GM19351 (cell line): ENCODE measurements around the gene ANKFY1.
"Not testable (repeated sequence)": the region's sequence is repeated elsewhere in the genome, so short reads cannot be mapped to it uniquely, and the experiment has no call there.

Experiments used
- ATAC-seq: cut with Tn5 transposase; IDR thresholded peaks from one replicate; pipeline ENCODE4 v1.9.1; 2021; ENCODE audit warnings: mild to moderate bottlenecking, moderate library complexity; ENCODE audit not compliant: unreplicated experiment

The ANKFY1 gene

GRCh38 chr17:4262703-4263102 lies 1.1 kb downstream of the ANKFY1 start:
- no peak for ATAC-seq

DNA sequence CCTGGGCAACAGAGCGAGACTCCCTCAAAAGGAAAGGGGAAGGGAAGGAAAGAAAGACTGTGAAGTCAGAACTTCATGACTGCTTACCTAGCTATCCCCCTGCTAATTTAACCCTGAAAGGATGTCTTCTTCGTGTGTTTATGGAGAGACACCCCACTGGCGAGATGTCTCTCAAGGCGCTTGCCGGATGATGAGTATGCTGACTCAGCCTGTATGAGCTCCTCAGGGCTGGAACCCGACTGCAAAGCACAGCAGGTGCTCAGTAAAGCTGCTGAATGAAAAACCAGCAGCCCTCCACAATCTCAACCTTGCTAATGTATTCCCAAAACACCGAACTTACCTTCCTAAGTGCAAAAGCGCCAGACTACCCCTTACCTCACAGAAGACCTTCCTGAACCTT lies 2.3 kb downstream of the ANKFY1 start:
- no peak for ATAC-seq

DNA sequence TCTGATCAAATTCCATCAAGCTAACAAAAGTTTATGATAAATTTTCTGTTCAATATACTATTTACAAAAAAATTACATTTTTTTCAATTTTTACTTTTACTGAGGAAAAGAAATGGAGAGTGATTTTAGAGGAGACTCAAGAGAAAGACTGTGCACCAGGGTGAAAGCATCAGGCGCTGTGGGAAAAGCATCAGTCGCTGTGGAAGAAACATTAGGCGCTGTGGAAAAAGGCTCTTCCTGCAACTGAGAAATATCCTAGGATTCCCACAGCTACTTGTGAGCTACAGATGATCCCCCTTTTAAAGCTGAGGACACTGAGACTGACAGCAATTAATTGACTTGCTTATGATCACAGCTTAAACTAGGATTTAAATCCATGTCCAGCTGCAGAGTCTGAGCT lies 4.9 kb downstream of the ANKFY1 start:
- no peak for ATAC-seq

GRCh38 chr17:4256952-4257351 lies 6.8 kb downstream of the ANKFY1 start:
- no peak for ATAC-seq

DNA sequence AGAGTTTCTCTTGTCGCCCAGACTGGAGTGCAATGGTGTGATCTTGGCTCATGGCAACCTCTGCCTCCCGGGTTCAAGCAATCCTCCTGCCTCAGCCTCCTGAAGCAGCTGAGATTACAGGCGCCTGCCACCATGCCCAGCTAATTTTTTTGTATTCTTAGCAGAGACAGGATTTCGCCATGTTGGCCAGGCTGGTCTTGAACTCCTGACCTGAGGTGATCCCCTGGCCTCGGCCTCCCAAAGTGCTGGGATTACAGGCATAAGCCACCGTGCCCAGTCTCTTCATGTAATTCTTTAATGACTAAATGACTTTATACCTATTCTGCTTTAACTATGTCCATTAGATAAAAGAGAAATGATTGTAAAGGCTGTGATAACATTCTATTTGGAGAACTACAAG lies 8.5 kb downstream of the ANKFY1 start:
- ATAC-seq, result not testable (repeated sequence)

DNA sequence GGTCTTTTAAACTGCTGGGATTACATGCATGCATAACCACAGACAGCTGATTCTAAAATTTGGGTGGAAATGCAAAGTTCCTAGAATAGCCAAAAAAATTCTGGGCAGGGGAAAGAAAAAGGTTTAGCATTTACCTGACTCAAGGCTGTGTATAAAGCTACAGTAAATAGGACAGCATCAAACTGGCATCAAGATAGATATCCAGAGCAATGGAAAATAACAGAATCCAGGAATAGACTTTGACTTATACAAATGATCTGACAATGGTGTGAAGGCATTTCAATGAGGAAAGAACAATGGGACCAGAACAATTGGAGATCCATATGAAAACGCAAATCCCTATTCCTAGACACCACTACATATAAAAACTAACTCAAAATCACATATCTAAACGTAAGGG lies 12.9 kb downstream of the ANKFY1 start:
- no peak for ATAC-seq

- ATAC-seq, result no peak
These were observed 14.2 kb downstream of the ANKFY1 start for GRCh38 chr17:4249452-4250029.

DNA sequence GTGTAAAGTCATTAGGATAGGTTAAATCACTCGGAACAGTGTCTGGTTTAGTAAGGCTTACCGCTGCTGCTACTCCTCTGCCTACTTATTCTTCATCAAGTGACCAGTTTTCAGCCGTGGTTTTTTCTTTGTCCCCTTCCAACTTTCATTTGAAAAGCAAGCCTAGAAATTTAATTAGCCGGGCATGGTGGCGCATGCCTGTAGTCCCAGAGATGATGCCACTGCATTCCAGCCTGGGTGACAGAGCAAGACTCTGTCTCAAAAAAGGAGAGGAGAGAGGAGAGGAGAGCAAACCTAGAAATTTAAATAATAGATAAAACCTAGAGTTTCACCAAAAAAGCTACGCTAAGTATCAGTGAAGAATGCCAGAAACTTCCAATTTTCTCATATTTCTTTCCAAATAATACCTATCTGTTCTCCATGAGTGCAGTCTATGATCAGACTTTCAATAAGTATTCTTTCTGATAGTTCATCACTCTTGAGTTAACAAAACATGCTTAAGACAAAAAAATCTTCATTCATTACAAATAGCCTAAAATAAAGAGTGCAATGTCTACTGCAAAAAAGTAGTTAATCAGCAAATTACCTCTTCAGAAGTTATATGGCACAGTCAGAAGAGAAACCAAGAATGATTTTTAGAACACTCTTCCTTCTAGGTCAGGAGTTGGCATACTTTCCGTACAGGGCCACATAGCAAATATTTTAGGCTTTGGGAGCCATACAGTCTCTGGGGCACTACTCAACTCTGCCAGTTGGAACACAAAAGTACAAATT lies 15.1 kb downstream of the ANKFY1 start:
- ATAC-seq, result no peak

DNA sequence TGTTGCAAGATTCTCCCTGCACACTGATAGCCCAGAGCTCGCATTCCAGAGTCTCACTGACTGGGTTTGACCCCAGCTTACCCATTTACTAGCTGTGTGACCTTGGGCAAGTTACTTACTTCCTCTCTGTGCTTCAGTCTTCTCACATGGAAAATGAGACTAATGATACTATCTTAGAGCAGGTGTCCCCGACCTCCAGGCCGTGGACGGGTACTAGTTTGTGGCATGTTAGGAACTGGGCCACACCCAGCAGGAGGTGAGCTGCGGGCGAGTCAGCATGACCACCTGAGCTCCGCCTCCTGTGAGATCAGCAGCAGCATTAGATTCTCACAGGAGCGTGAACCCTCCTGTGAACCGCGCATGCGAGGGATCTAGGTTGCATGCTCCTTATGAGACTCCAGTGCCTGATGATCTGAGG lies 15.8 kb downstream of the ANKFY1 start:
- ATAC-seq, result no peak

- ATAC-seq, result no peak
These were observed 16.3 kb downstream of the ANKFY1 start for GRCh38 chr17:4247361-4247970.

DNA sequence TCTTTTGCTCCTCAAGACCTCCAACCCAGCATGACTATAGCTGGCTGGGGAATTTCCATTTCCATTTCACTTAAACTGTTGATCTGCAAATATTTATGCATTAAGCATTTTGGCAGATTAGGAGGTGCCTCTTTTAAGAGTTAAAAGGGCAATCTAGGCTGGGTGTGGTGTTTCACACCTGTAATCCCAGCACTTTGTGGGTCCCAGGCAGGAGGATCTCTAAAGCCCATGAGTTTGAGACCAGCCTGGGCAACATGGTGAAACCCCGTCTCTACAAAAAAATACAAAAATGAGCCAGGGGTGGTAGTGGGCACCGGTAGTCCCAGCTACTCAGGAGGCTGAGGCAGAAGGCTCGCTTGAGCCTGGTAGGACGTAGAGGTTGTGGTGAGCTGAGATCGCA lies 17.1 kb downstream of the ANKFY1 start:
- no peak for ATAC-seq

- ATAC-seq, result no peak
These were observed 22.2 kb downstream of the ANKFY1 start for GRCh38 chr17:4241535-4241934.

DNA sequence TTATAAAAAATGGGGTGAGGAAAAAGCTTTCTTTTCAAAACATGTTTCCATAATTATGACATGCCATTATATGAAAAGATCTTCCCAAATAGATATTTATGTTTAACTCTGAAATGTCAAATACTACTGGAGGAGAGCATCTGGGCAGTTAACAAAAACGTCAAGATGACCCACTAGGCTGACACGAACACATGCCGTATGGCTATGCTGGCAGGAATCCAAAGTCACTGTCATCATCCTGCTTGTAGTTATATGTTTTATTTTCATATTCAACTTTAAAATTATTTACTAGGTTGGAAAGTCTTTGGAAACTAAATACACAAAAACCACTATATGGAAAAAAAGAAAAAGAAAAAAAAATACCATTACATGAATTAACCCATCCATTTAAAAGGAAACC lies 27.3 kb downstream of the ANKFY1 start:
- no peak for ATAC-seq

DNA sequence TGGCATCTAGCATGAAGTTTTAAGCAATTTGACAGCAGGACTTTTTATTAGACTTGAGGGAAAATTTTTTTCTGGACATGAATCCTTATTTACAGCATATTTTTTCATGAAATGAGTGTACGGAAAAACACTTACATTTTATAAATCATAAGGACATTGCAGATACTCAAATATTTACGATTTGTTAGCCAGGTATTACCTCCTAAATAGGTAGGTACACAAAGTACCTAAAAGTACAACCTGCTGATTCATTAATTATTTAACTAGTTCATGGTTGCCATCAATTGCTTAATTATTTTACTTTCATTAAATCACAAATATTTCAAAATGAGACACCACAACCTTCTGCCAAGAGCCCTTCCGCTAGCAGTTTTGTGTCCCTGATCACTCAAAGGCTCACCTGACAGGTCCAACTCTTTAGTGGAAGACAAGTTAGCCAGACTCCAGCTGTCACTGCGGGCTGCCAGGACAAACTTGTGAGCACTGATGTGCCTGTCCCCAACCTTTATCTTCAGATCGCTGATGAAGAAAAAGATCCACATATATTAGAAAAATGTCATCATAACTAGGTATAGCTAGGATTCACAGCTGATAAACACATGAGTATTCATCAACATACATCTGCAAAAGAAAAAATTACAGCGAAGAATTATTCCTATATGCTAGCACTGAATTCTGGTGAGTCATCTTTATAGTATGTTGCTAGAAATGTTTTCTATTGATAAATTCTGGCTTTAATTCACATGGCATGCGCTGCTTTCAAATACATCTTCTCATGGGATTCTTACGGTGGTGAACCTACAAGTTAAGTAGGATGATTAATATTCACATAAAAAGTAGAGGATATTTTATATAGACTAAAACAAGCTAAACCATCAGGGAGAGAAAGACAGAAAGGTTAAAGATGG lies 28.2 kb downstream of the ANKFY1 start:
- ATAC-seq, result no peak

DNA sequence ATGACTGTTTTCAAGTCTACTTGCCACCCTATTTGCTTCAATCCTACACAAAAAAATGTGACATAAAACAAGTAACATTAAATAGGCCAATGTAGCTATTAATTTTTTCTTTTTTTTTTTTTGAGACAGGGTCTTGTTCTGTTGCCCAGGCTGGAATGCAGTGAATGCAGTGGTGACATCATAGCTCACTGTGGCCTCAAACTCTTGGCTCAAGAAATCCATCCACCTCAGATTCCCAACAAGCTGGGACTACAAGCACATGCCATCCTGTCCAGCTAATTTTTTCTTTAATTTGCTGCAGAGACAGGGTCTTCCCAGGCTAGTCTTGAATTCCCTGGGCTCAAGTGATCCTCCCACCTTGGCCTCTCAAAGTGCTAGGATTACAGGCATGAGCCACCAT lies 29.4 kb downstream of the ANKFY1 start:
- no peak for ATAC-seq

DNA sequence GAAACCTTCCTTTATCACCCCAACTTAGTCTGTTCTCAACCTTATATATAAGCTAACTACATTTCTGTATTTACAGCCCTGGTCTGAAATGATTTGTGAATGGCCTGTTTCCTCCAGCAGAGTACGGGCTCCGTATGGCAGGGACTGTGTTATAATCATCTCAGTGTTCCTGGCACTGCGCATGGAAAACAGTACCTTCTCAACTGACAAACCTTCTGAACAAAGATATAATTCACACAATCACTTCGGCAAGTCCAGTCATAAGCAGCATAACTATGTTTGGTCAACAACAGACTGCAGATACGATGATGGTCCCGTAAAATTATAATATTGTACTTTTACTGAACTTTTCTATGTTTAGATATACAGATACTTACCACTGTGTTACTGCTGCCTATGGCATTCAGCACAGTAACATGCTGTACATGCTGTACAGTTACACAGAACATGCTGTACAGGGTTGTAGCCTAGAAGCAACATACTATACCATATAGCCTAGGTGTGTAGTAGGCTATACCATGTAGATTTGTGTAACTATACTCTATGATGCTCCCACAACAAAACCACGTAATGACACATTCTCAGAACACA lies 30.0 kb downstream of the ANKFY1 start:
- no peak for ATAC-seq

DNA sequence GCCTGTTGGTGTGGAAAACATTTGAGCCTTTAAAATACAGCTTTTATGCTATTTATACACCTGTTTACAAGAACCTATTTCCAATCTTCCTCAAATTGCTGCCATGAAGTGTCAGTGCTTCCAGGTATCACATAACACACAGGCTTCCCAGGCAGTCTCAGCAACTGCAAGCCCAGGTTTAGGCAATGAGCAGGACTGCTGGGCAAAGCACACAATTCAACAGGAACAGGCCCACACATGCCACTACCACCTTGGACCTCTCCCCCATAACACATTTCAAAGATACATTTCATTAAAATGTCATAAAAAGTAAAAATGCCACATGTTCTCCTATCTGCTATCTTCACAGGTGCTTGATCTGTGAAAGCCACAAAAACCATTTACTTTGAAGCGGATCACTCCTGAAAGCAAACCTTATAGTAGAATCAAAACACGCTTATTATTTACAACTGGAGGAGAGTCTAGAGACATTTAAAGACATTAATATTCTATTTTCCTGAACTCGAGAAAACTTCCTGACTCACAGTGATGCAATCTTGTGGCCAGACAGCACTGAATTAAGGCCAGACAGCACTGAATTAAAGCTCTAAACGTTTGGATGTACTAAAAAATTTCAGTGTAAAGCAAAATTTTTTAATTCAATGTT lies 31.5 kb downstream of the ANKFY1 start:
- ATAC-seq, result no peak

- ATAC-seq, result no peak
These were observed 33.9 kb downstream of the ANKFY1 start for GRCh38 chr17:4229627-4230541.

DNA sequence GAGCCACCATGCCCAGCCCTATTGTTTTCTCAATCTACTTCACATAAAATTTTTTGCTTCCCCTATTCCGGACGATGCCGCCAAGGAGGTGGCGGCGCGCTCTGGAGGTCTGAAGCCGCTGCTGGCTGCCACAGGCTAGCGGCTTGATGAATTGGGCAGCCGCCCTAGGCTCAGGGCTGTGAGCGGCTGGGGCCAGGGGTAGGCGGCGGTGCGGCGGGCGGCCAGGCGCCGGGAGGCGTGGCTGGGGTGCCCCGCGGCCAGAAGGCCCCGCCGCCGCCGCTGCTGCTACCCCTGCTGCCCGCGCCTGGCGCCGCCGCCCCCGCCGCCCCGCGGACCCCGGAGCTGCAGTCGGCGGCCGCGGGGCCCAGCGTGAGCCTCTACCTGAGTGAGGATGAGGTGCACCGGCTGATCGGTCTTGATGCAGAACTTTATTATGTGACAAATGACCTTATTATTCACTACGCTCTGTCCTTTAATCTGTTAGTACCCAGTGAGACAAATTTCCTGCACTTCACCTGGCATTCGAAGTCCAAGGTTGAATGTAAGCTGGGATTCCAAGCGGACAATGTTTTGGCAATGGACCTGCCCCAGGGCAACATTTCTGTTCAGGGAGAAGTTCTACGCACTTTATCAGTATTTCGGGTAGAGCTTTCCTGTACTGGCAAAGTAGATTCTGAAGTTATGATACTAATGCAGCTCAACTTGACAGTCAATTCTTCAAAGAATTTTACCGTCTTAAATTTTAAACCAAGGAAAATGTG lies 41.7 kb downstream of the ANKFY1 start:
- no peak for ATAC-seq
